ENCODE measurements around the gene MAP3K14.

The MAP3K14 gene

GRCh38 chr17:45315648-45316433, 979 bp downstream of the MAP3K14 start:
- TF ChIP-seq CTCF (conservative IDR thresholded peaks at IDR 0.05; ENCODE audit: low read length), result no peak
- no peak for DNase-seq (ENCODE audit: low read depth)
- H3K4me3 ChIP-seq (ENCODE audit: low read length), result peak overlapping the region; percentile 90

GRCh38 chr17:45314741-45315647, 1.8 kb downstream of the MAP3K14 start:
- peak overlapping the region; percentile 90 for H3K4me3 ChIP-seq (ENCODE audit: low read length)
- TF ChIP-seq CTCF (conservative IDR thresholded peaks at IDR 0.05; ENCODE audit: low read length), result no peak
- no peak for DNase-seq (ENCODE audit: low read depth)

- peak overlapping the region; percentile 90 for H3K4me3 ChIP-seq (ENCODE audit: low read length)
- no peak for TF ChIP-seq CTCF (conservative IDR thresholded peaks at IDR 0.05; ENCODE audit: low read length)
- no peak for DNase-seq (ENCODE audit: low read depth)
These were observed 2.7 kb downstream of the MAP3K14 start for GRCh38 chr17:45313996-45314740.

DNA sequence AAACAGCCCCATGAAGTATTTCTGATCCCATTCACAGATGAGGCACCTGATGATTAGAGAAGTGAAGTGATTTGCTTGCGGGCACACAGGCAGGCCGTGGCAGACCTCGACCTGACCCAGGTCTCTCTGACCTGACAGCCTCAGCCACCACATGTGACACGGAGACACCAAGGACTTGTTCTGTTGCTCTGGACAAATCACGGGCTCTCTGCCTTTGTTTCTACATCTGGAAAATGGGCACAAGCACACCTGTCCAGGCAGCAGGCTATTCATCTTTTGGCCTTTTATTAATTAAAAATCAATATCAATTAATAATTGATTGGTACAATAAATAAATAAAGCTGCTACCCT, 3.4 kb downstream of the MAP3K14 start:
- DNase-seq (ENCODE audit: low read depth), result no peak
- H3K4me3 ChIP-seq (ENCODE audit: low read length), result no peak overlapping the region
- TF ChIP-seq CTCF (conservative IDR thresholded peaks at IDR 0.05; ENCODE audit: low read length), result no peak

- no peak for DNase-seq (ENCODE audit: low read depth)
- TF ChIP-seq CTCF (conservative IDR thresholded peaks at IDR 0.05; ENCODE audit: low read length), result no peak
- H3K4me3 ChIP-seq (ENCODE audit: low read length), result peak overlapping the region; percentile 40; the same call in 1 of the 2 replicates
These were observed 4.1 kb downstream of the MAP3K14 start for GRCh38 chr17:45312477-45313420.
